ENCODE measurements around the gene GART.

DNA sequence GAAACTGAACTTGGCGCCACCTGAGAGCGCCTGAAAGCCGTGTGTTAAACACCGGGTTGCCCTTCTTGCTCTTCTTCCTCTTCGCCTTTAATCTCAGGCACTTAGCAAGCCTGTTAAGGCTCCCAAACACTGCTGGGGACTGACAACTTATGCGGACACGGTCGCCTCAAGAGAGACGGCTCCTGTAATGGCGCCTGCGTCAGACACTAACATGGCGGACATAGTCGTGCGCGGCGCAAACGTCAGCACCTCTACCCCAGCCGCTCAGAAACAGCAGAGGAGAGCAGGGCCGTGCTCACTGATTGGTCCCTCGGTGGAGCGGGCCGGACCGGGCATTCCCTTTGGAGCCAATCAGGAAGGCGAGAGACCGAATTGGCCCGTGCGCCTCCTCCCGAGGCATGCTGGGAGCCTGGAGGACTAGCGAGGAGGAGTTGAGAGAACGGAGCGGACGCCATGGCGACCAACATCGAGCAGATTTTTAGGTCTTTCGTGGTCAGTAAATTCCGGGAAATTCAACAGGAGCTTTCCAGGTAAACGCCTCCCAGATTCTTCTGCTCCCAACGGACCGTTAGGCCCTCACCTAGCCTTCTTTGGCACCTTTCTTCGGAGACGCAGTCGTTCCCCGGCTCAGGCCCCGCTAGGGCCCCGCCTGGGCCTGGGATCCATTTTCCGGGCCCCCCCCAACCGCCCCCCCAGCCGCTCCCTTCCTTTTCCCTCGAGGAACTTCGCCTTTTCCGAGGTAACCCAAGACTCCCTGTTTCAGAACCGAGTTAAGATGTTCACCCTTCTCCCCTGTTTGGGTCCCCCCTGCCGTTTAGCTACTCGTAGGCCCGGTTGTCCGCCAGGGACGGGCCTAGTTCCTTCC is 955 bp upstream of the GART start, which contains the start of gene SON:
- peak in 3 of 4 donors; percentile 88 to 95 (median 92) for TF ChIP-seq POLR2A (IDR thresholded peaks at IDR 0.05)
- TF ChIP-seq, protein P1, sequence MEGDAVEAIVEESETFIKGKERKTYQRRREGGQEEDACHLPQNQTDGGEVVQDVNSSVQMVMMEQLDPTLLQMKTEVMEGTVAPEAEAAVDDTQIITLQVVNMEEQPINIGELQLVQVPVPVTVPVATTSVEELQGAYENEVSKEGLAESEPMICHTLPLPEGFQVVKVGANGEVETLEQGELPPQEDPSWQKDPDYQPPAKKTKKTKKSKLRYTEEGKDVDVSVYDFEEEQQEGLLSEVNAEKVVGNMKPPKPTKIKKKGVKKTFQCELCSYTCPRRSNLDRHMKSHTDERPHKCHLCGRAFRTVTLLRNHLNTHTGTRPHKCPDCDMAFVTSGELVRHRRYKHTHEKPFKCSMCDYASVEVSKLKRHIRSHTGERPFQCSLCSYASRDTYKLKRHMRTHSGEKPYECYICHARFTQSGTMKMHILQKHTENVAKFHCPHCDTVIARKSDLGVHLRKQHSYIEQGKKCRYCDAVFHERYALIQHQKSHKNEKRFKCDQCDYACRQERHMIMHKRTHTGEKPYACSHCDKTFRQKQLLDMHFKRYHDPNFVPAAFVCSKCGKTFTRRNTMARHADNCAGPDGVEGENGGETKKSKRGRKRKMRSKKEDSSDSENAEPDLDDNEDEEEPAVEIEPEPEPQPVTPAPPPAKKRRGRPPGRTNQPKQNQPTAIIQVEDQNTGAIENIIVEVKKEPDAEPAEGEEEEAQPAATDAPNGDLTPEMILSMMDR (IDR thresholded peaks at IDR 0.05), result no peak

Data from esophagus squamous epithelium (tissue), 4 donors.